Daoy (cell line): Measurements from ENCODE around the gene IFNL4. TPM values are rescaled to one million over a fixed set of nuclear protein-coding genes. Genes with fewer than 3 reads are reported as not detected.
"Not testable (repeated sequence)": the region's sequence is repeated elsewhere in the genome, so short reads cannot be mapped to it uniquely, and the experiment has no call there.

Experiments
- DNase-seq: peaks from one replicate; pipeline ENCODE4 v3.0.0-alpha.2; 2015; ENCODE audit warnings: low read depth
- total RNA-seq: library from RNA; depleted of rRNA; stranded (reverse); fragments of >200 nt; shearing (Covaris generic); gene quantifications from 2 replicates; pipeline ENCODE4 v1.2.3, GENCODE V29; 2014

IFNL4 gene
- total RNA-seq, 1 experiment from 2014 or later = not detected

DNA sequence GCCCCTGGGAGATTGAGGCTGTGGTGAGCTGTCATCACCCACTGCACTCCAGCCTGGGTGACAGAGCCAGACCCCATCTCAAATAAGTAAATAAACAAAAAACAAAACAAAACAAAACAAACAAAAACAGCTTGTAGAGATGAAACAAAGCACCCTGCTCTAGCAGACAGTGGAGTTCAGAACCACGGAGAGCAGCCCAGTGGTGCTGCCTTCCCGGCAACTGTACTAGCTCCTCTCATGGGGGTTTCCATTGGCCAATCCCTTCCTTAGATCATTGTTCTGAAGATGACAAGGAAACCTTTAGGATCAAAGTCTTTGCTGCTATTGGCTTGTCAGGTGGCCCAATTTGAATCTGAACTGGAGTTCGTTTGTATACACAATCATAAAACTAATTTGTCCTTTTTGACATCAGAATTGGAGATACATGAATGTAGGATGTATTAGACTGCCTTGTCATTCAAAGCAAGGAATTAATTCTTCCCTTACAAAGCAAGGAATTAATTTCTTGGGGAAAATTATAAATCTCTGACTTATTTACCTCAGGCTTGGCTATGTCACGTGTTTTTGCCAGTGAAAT, 24.9 kb downstream of the IFNL4 start:
- peak; percentile 36 for DNase-seq

GRCh38 chr19:39219108-39219507, 29.5 kb downstream of the IFNL4 start:
- not testable (repeated sequence) for DNase-seq

DNA sequence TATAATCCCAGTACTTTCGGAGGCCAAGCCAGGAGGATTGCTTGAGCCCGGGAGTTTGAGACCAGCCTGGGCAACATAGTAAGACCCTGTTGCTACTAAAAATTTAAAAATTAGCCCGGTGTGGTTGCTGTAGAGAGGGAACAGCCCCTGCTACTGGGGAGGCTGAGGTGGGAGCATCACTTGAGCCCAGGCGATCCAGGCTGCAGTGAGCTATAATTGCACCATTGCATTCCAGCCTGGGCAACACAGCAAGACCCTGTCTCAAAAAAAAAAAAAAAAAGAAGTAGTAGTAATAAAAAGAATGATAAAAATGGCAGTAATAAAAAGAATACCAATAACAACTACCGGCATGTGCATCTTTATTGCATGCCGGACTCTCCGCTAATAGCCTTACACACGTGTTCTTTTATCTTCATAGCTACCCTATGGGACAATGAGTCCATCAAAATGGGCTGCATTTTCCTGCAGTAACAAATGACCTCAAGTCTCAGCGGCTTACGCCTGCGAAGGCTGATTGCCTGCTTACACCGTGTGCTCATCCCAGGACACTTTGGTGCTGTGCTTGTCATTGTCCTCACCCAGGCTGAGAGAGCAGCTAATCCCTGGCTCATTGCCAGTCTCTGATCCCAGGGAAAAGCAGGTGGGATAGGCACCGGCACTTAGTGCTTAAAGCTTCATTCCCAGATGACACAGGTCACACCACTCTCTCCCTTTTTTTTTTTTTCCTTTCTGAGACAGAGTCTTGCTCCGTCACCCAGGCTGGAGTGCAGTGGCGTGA, 30.2 kb downstream of the IFNL4 start:
- no peak for DNase-seq

- no peak for DNase-seq
Measured at GRCh38 chr19:39217094-39217493, 31.6 kb downstream of the IFNL4 start.

DNA sequence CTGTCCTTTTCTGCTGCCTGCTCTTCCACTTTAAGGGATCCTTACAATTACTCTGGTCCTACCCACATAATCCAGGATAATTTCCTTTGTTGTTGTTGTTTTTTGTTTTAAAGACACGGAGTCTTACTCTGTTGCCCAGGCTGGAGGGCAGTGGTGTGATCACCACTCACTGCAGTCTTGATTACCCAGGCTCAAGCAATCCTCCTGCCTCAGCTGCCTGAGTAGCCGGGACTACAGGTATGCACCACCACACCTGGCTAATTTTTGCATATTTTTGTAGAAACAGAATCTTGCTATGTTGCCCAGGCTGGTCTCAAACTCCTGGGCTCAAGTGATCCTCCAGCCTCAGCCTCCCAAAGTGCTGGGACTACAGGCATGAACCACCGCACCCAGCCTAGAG, 33.3 kb downstream of the IFNL4 start:
- DNase-seq = not testable (repeated sequence)

DNA sequence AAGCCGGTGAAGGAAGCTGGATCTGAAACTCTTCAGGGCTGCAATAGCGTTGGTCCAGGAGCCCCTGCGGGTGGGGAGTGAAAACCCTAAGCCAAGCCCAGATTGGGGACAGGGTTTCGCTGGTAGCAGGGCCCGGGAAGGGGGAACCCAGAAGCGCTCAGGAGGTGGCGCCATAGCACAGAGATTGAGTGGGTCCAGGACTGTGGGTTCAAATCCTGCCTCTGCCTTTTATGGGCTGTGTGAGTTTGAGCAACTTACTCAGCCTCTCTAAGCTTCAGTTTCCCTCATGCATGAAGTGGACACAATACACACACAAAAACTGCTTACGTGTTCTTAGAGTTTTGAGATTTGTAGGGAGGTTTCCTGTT, 36.3 kb downstream of the IFNL4 start:
- DNase-seq = peak; percentile 49

- peak; percentile 59 for DNase-seq
Measured at GRCh38 chr19:39211731-39212374, 36.8 kb downstream of the IFNL4 start.

DNA sequence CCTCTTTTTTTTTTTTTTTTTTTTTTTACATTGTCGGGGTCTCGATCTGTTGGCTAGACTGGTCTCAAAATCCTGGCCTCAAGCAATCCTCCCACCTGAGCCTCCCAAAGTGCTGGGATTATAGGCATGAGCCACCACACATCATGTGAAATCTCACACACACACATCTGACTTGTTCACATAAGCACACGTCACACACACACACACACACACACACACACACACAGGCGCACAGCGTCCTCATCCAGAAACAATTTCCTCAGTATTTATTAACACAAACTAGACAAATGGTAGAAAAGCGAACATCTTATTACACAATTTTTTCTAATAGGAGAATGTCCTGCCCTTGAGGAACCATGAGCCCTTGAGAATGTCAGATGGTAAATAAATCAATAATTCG, 39.5 kb downstream of the IFNL4 start:
- DNase-seq = no peak

DNA sequence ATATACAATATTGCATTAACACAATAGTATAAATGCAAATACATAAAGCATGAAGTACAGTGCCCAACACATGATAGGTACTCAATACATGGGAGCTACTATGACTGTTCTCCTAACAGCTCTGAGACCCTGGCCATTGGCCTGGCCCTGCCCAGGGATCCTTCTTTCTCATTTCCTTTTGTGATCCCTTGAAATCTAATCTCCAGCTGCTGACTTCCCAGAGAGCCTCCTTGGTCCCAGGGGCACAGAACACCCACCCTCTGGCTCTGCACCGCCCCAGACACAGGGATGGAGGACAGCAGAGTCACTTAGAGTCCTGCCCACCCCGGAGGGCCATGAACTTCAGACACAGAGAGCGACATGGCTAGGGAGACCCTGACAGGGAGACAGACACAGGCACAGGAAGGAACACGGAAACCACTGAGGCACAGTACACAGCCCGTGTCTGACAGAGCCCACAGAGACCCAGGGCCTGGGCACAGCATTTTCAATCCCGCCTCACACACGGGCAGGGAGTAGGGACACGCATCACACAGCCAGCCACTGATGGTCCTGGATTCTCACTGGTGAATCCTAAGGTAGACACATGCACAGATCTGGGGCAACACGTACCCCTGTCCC, 40.4 kb downstream of the IFNL4 start:
- no peak for DNase-seq

DNA sequence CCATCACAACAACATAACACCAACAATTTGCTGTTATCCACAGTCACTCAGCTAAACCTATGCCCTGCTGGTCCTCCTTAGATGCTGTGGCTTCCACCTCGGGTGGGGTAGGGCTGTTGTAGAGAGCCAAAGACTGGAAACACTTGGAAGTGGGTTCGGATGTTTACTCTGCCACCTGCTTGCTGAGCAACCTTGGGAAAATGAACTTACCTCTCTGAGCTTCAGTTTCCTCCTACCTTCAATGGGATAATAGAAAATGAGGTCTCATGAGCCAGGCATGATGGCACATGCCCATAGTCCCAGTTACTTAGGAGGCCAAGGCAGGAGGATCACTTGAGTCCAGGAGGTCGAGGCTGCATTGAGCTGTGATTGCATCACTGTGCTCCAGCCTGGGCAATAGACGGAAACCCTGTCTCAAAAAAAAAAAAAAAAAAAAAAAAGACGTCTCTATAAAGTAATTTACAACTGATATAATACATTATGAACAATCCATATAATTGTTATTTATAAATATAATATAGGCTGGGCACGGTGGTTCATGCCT, 41.3 kb downstream of the IFNL4 start:
- DNase-seq = no peak

GRCh38 chr19:39206122-39206521, 42.5 kb downstream of the IFNL4 start:
- no peak for DNase-seq

DNA sequence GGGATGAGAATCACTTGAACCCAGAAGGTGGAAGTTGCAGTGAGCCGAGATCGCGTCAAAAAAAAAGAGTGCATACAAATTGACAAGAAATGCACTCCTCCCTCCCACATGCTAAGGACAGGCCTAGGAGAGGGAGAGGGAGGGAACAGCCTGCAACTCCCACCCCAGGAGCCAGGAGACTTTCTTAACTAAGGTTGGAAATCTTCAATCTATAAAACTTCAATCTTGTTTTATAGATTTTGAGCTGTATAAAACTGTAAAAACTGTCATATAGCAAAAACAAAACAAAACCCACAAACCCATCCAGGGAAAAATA, 43.2 kb downstream of the IFNL4 start:
- DNase-seq = no peak

DNA sequence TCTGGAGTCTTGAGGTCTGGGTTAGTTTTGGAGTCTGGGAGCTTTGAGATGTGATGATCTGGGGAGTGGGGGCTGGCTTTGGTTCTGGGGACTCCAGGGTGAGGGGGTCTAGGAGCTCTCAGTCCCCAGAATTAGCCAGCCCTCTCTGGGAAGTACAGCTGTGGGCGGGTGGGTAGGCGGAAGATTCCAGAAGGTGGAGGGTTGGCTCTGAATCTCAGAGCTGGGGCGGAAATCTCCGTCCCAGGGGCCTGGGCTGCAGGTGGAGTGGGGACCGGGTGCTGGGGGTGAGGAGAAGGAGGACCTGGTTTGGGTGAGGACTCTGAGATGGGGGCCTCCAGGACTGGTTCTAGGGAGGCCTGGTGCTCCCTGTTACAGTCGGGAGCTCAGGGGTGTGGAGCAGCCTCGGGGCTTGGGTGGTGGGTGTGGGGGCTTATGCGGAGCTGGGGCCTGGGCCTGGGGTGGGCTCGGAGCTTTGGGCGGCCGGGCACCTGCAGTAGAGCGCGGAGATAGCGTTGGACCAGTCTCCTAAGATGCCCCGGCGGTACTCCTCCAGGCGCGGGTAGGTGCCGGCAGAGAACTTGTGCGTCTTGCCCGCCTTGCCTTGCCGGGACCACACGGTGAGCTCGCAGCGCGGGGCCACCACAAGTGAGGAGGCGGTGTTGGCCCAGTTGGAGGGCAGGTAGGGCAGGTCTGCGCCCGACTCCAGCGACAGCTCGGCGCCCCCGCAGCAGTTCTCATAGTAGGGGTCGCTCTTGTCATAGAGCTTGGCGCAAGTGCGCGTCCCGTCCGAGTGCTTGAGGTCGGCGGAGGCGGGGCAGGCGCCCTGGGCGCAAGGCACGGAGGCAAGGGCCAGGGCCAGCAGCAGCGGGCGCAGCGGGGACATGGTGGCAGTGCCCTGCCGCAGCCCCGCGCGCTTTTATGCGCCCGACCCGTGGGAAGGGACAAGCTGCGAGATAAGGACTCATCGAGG, 45.0 kb downstream of the IFNL4 start, which contains the start of gene SYCN:
TSS of gene SYCN (minus strand) at position 892 of the 970 bp plus-strand sequence. CDS start at position 883, 9 bp downstream.
- DNase-seq = no peak

DNA sequence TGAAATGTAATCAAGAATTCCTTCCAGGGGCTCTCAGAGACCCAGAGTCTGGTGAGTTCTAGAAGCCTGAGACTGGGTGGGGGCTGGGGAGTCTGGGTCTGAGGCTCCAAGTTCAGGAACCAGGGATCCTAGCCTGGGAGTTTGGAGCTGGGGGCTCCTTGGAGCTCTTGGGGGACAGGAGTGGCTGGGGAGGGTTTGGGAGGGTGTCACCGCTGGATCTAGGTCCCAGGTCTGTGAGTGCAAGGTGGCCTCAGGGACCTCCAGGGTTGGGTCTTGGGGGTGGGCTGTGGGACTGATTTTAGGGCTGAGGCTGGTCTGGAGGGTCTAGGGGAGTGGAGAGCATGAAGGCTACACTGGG, 45.7 kb downstream of the IFNL4 start:
- no peak for DNase-seq

GRCh38 chr19:39200803-39201115, 47.9 kb downstream of the IFNL4 start:
- no peak for DNase-seq

DNA sequence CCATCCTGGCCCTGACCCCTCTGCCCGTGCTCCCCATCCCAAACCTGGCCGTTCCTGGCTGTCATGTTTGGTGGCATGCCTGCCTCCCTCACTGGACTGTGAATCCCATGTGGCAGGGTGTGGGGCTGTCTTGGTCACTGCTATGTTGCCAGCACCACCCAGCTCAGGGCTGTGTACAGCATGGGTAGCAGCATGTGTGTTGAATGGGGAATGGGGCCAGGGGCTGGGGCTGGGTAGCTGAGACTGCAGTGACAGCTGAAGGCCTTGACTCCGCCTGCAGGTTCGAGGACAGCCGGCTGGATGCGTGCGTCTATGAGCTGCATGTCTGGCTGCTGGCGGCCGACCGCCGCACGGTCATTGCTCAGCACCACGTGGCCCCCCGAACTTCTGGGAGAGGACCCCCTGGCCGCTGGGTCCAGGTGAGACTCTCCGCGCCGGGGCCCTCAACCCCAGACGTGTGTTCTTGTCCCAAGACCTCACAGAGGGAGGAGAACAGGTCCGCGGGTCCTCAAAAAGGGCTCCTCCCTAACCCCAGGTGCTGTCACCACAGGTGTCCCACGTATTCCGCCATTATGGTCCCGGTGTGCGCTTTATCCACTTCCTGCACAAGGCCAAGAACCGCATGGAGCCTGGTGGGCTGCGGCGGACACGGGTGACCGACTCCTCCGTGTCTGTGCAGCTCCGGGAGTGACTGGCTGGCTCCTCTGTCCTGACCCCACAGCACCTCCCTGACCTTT, 48.4 kb downstream of the IFNL4 start:
- no peak for DNase-seq

GRCh38 chr19:39199025-39199424, 49.6 kb downstream of the IFNL4 start:
- DNase-seq = peak; percentile 64

- DNase-seq = no peak
Measured at GRCh38 chr19:39197808-39198207, 50.8 kb downstream of the IFNL4 start.

DNA sequence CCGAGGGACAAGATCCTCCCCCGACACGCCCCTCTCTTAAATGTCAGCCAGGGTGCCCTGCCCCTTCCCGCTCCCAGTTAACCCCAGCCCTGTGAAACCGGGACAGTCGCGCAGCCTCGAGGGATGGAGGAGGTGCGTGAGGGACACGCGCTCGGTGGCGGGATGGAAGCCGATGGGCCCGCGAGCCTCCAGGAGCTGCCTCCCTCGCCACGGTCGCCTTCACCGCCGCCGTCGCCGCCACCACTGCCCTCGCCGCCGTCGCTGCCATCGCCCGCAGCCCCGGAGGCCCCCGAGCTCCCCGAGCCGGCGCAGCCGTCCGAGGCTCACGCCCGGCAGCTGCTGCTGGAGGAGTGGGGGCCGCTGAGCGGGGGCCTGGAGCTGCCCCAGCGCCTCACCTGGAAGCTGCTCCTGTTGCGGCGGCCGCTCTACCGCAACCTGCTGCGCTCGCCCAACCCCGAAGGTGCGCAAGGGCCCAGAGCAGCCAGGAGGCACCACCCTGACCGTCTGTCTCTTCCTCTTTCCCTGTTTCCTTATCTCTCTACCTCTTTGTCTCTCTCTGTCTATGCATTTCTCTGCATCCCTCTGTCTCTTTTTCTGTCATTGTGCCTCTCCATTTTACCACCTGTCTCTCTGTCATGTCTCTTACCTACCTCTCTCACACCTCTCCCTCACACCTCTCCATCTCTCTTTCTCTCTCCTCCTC, 51.6 kb downstream of the IFNL4 start, which contains the start of gene NCCRP1:
TSS of gene NCCRP1 (plus strand) at position 105 of the 703 bp plus-strand sequence. CDS start at position 124, 19 bp downstream.
- no peak for DNase-seq

GRCh38 chr19:39196320-39196719, 52.3 kb downstream of the IFNL4 start:
- DNase-seq = no peak
